IPS-NIHi7 (cell line): ENCODE results near the gene DHX8.

Experiments used
- DNase-seq: peaks from one replicate; pipeline ENCODE4 v3.0.0; 2012; ENCODE audit warnings: mixed read lengths; ENCODE audit errors: extremely low spot score

DHX8 gene

DNA sequence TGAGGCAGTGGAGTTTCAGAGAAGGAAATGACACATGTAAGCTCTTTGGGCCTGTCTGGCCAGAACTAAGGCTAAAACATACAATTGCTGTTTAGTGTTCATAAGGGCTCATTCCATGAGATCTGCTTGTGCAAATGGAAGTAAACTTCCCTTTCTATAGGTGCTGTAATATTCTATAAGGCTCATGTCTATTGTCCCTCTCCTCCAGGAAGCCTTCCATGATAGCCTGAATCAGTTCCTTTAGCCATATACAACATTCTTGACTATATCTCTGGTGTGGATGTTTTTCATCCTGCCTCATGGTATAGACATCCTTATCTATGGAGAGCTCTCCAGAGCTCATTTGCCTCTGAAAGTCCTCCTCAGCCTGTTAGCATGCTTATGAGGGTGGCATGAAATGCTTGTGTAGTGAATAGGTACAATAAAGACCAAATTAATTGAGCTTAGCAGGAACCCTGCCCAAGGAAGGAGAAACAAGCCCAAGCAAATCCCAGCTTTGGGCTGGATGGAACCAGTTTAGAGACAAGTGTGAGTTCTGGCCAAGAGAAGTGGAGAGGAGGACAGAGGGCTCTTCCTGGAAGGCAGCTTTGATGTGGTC, 64.0 kb downstream of the DHX8 start:
- no peak for DNase-seq

GRCh38 chr17:43548689-43549379, 65.1 kb downstream of the DHX8 start:
- no peak for DNase-seq

DNA sequence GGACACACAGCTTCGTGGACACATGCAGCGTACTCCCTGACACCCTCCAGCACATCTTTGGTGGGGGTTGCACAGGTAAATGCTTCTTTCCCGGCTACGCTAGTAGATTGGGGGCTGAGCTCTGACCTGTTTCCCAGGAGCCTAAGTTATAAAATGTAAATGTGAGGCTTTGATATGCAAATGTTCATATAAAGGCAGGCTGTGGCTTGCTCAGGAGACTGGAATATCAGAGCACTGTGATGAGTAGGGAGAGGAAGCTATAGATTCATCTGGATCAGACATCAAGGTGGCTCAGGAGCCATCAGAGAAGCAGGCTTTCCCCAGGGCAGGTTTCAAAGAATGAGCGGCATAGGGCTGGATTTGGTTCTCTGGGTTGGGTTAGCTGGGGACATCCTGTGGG, 65.7 kb downstream of the DHX8 start:
- no peak for DNase-seq

GRCh38 chr17:43550754-43551153, 67.0 kb downstream of the DHX8 start:
- no peak for DNase-seq

- no peak for DNase-seq
These were observed 68.6 kb downstream of the DHX8 start for GRCh38 chr17:43552229-43552837.

GRCh38 chr17:43553573-43553972, 69.8 kb downstream of the DHX8 start:
- DNase-seq = no peak

DNA sequence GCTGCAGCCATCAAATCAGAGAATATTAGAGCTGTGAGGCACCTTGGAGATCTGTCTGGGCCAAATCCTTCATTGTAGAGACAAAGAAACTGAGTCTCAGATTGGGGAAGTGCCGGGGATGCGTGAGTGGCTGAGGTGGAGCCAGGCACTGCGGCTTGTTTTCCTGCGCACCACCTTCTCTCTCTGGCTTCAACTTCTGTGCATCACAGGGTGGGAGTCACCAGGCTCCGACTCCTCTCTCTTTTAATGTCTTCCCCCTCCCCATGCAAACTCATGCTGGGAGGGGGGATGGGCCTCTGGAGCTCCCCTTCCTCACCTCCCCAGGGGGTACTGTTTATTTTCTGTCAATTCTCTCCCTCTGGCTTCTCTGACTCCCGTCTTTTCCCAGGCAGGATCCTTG, 71.1 kb downstream of the DHX8 start:
- peak; percentile 29 for DNase-seq

- DNase-seq = no peak
These were observed 72.5 kb downstream of the DHX8 start for GRCh38 chr17:43556292-43556691.

- no peak for DNase-seq
These were observed 75.0 kb downstream of the DHX8 start for GRCh38 chr17:43558805-43559160.

- DNase-seq = no peak
These were observed 75.5 kb downstream of the DHX8 start for GRCh38 chr17:43559161-43559816.

- DNase-seq = no peak
These were observed 77.0 kb downstream of the DHX8 start for GRCh38 chr17:43560461-43561427.

- peak; percentile 56 for DNase-seq
These were observed 79.2 kb downstream of the DHX8 start for GRCh38 chr17:43562679-43563599.

DNA sequence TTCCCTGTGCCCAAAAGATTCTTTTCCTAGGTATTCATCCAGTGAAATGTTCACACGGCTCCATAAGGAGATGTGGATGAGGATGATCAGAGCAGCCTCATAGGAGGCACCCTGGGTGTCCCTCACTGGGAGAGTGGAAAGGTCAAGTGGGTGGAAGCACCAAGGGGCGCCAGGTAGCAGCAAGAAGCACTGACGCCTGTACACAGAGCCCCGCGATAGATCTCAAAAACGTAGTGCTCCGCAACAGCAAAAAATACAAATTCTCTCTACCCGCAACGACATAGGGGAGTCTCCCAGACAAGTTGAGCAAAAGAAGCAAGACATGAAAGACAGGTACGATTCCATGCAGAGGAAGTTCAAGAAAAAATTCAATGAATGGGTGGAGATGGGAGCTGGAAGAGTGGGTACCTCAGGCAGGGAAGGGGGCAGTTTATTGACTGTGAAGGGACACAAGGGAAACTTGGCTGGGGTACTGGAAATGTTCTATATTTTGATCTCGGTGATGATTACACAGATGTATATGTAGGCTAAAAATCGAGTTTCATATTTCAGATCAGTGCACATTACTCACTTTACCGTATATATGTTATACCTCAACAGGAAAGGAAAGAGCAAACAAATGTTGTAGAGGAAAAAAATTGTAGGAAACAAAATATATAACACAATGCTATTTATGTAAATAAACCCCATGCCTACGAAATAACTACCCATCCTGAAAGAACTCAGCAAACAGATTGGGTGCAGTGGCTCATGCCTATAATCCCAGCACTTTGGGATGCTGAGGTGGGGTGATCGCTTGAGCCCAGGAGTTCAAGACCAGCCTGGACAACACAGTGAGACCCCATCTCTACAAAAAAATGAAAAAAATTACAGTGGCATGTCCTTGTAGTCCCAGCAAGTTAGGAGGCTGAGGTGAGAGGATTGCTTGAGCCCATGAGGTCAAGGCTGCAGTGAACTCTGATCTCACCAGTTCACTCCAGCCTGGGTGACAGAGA, 80.1 kb downstream of the DHX8 start:
- no peak for DNase-seq

- no peak for DNase-seq
These were observed 84.8 kb downstream of the DHX8 start for GRCh38 chr17:43568506-43569082.

DNA sequence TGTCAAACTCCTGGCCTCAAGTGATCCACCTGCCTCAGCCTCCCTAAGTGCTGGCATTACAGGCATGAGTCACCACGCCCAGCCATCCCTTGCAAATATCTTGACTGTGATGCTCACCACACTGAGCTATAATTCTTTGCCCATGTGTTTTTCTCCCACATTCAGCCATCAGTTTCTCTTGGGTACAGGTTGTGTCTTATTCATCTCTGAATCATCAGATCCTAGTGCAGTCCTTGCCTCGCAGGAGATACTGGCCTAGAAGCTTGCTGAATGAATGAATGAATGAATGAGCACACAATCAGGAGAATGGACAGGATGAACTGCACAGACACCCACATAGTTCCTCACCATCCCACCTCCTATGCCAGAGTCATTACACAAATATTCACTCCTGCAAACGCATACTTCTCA, 86.7 kb downstream of the DHX8 start:
- DNase-seq = no peak

DNA sequence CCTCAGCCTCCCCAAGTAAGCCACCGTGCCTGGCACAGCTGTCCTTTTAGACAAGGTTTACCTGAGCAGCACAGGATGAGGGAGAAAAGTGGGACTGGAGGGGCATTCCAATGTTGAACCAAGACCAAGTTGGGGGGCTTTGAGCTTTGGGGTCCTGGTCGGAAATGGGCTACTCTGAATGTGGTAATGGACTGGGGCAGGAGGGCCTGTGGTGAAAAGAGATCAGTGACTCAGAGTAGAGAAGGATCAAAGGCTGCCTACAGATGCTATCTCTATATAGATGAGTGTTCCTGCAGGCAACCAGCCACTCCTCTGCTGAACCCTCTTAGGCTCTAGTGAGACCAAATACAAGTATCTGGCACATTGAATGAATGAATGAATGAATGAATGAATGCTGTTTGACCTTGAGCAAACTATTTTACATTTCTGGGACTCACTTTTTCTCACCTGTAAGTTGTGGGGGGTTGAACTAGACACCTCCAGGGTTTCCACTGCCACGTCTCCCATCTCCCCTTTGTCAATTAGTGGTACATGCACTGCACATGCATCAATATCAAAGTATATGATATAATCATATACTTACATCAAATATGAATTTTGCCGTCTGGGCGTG, 88.7 kb downstream of the DHX8 start:
- DNase-seq = no peak

DNA sequence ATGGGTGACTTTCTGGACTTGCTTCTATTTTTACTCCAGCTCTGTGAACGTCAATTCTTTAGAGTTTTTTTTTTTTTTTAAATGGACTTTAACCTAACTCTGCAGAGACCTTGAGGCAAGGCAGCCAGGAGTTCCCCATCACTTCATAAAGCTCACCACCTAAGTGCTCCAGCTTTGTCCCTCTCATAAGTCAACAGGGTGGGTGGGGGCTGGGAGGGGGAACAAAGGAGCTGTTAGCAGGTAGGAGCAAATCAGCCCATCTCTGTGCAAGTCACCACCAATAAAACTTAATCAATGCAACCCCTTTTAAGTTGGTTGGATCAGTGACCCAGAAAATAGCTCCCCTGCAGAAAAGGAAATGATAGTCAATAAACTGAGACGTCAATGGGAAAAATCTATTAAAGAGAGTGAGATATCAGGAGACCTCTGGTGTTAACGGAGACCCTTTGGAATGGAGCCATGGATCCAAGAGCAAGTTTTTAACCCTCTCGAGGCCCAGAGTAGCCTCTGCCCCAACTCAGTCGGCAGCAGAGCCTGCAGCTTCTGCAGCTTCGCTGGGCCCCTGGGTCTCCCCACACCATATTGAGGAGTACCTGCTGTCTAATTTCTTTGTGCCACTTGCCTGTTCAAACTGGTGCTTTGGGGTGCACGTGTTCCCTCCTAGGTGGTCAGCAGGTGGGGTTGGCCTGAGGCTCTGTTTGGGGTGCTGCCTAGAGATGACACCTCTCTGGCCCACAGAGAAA, 90.0 kb downstream of the DHX8 start:
- DNase-seq = no peak

DNA sequence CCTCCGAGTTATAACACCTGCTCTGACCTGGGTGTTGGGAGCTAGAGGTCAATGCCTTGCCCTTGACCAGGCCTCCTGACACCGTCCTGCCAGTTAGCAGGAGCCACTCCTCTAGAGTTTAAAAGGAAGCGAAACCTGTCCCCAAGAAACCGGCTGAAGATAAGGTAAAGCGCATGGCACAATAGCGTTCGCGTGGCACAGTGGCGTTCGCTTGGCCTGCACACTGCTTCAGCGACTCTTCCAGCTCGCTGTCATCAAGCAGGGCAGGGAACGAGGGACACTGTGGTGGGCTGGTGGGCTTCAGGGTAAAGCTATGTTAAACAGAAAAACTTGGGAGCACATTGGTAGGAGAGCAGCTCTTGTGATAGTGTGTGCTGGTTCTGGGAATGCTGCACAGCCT, 90.6 kb downstream of the DHX8 start:
- no peak for DNase-seq
